DND-41 (cell line): ENCODE data around the gene IDH2.

Source experiments
- ATAC-seq: fragments of 200-7000 bp; cut with Tn5 transposase; 3 replicates; pipeline ENCODE4 v1.9.1; 2021; ENCODE audit warnings: low read depth; ENCODE audit not compliant: insufficient read depth
- DNase-seq: peaks from one replicate; pipeline ENCODE4 v3.0.0-alpha.2; 2020
- H2AFZ ChIP-seq: 2 replicates; pipeline ENCODE4 v1.6.0; 2012; ENCODE audit warnings: low read depth, low read length
- H3K27ac ChIP-seq: 2 replicates; pipeline ENCODE4 v1.5.1; 2012; ENCODE audit warnings: low read length, inconsistent platforms
- H3K27me3 ChIP-seq: fragments of 200-600 bp; sonication (generic); 2 replicates; pipeline ENCODE4 v1.6.0; 2012; ENCODE audit warnings: low read length, mild to moderate bottlenecking, inconsistent platforms; ENCODE audit not compliant: insufficient read depth, poor library complexity
- H3K36me3 ChIP-seq: 2 replicates; pipeline ENCODE4 v1.5.1; 2012; ENCODE audit warnings: low read length, inconsistent platforms; ENCODE audit not compliant: insufficient read depth
- H3K4me1 ChIP-seq: 2 replicates; pipeline ENCODE4 v1.5.1; 2012; ENCODE audit warnings: mild to moderate bottlenecking, low read length; ENCODE audit not compliant: insufficient read depth
- H3K4me2 ChIP-seq: 2 replicates; pipeline ENCODE4 v1.6.0; 2012; ENCODE audit warnings: mild to moderate bottlenecking, moderate library complexity, low read length, inconsistent platforms; ENCODE audit not compliant: insufficient read depth
- H3K4me3 ChIP-seq, 2 experiments: fragments of 200-600 bp in 1 of 2; shearing (Covaris generic) in 1 of 2; 2 replicates each; pipeline ENCODE4 v1.5.1; 2012 to 2016; ENCODE audit warnings: inconsistent platforms in 2 of 2, low read length in 2 of 2, mild to moderate bottlenecking in 2 of 2, low read depth in 1 of 2, moderate library complexity in 1 of 2
- H3K79me2 ChIP-seq: 2 replicates; pipeline ENCODE4 v1.6.0; 2012; ENCODE audit warnings: low read length, inconsistent platforms; ENCODE audit not compliant: insufficient read depth
- H3K9ac ChIP-seq: 2 replicates; pipeline ENCODE4 v1.6.0; 2012; ENCODE audit warnings: low read depth, mild to moderate bottlenecking, inconsistent platforms, low read length, moderate library complexity
- H3K9me3 ChIP-seq: 2 replicates; pipeline ENCODE4 v1.5.1; 2012; ENCODE audit warnings: low read length, moderate library complexity, mild to moderate bottlenecking, inconsistent platforms; ENCODE audit not compliant: insufficient read depth, severe bottlenecking
- H4K20me1 ChIP-seq: 2 replicates; pipeline ENCODE4 v1.6.0; 2012; ENCODE audit warnings: low read length; ENCODE audit not compliant: insufficient read depth
- CTCF ChIP-seq: IDR thresholded peaks from 2 replicates; pipeline ENCODE4 v1.5.1; 2012; ENCODE audit warnings: borderline replicate concordance, low read length, moderate library complexity, mild to moderate bottlenecking; ENCODE audit not compliant: poor library complexity, severe bottlenecking; ENCODE audit errors: extremely low read depth
- EZH2 ChIP-seq: IDR thresholded peaks from 3 replicates; pipeline ENCODE4 v1.6.1; 2012; ENCODE audit warnings: borderline replicate concordance, low read depth, mild to moderate bottlenecking, moderate library complexity, low read length, inconsistent platforms; ENCODE audit not compliant: severe bottlenecking

Gene IDH2

DNA sequence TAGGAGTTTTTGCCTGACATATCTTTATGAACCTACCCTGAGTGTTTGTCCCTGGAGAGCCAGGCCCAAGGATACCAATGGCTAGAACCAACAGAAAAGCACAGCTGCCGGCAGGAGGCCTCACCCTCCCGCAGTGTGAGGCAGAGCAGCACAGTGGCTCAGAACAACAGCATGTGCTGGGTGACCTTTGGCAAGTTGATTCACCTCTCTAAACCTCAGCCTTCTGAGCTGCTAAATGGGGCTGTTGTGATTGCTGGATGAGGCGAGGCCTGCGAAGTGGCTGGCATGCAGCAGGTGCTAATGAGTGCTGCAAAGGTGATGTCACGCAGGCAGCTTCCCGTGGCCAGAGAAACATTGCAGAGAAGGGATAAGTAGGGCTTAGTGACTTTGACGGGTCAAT is 23.3 kb downstream of the IDH2 start:
- Histone ChIP-seq H3K27me3 (no peaks in the 10 kb centered on the region), H2AFZ (no peak overlapping the region), H3K4me3 (no peak overlapping the region), H3K9ac (no peak overlapping the region), H3K4me1 (no peaks in the 10 kb centered on the region), H3K36me3 (peaks cover 76% of the 10 kb centered on the region), H3K27ac (no peak overlapping the region), H3K4me2 (no peak overlapping the region), H4K20me1 (no peaks in the 10 kb centered on the region), H3K79me2 (no peaks in the 10 kb centered on the region), H3K9me3 (no peaks in the 10 kb centered on the region)
- no peak for ATAC-seq
- DNase-seq: no peak
- TF ChIP-seq CTCF: no peak
- no peak for TF ChIP-seq EZH2

DNA sequence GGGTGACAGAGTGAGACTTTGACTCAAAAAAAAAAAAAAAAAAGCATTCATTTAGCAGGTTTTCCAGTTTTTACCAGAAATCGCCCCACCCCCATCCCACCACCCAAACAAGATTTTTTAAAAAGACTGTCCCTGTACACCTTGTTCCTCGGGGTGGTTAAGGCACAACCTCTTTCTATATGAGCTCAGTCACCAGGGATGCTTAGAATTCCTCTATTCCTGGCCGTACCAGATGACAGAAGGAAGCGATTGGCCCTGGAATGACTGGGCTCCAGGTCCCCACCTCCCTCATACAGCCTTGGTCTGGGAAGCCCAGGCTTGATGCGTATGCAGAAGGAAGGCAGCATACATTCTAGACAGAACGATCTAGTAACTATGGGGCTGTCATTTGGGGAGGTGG is 25.6 kb downstream of the IDH2 start:
- Histone ChIP-seq H3K9ac (no peak overlapping the region), H3K27ac (no peak overlapping the region), H3K4me1 (no peaks in the 10 kb centered on the region), H2AFZ (no peak overlapping the region), H3K4me3 (no peak overlapping the region), H3K27me3 (no peaks in the 10 kb centered on the region), H3K9me3 (no peaks in the 10 kb centered on the region), H3K36me3 (peaks cover 77% of the 10 kb centered on the region), H4K20me1 (no peaks in the 10 kb centered on the region), H3K79me2 (no peaks in the 10 kb centered on the region), H3K4me2 (no peak overlapping the region)
- no peak for TF ChIP-seq EZH2
- no peak for TF ChIP-seq CTCF
- no peak for DNase-seq
- no peak for ATAC-seq

- Histone ChIP-seq H3K9me3 (no peaks in the 10 kb centered on the region), H4K20me1 (no peaks in the 10 kb centered on the region), H3K4me3 (no peak overlapping the region), H3K27me3 (no peaks in the 10 kb centered on the region), H3K36me3 (peaks cover 69% of the 10 kb centered on the region), H3K79me2 (no peaks in the 10 kb centered on the region), H3K9ac (no peak overlapping the region), H3K27ac (no peak overlapping the region), H3K4me2 (no peak overlapping the region), H2AFZ (no peak overlapping the region), H3K4me1 (no peaks in the 10 kb centered on the region)
- DNase-seq: no peak
- TF ChIP-seq CTCF (no peak), EZH2 (no peak)
- no peak for ATAC-seq
Observed at GRCh38 chr15:90075420-90076289, 26.6 kb downstream of the IDH2 start.
